Fibroblast of skin of back (primary cell): Measurements from ENCODE around the gene LMAN1L.

ENCODE experiments used
- DNase-seq: peaks from one replicate; pipeline ENCODE4 v3.0.0-alpha.2; 2013

LMAN1L gene

GRCh38 chr15:74838746-74839525 is 26.3 kb downstream of the LMAN1L start:
- no peak for DNase-seq

GRCh38 chr15:74839526-74840395 is 27.1 kb downstream of the LMAN1L start:
- DNase-seq = no peak

- DNase-seq = no peak
Observed at GRCh38 chr15:74840851-74841775, 28.5 kb downstream of the LMAN1L start.

- DNase-seq = no peak
Observed at GRCh38 chr15:74841891-74842373, 29.3 kb downstream of the LMAN1L start.

GRCh38 chr15:74842581-74843444 is 30.2 kb downstream of the LMAN1L start, which contains the start of gene ULK3:
TSS of gene ULK3 (minus strand) at chr15:74843156. CDS start at chr15:74843105, 51 bp downstream.
- DNase-seq = peak; percentile 84

- DNase-seq = no peak
Observed at GRCh38 chr15:74843445-74843828, 30.8 kb downstream of the LMAN1L start.

GRCh38 chr15:74843891-74844299 is 31.3 kb downstream of the LMAN1L start:
- DNase-seq = no peak

GRCh38 chr15:74844319-74845207 is 31.9 kb downstream of the LMAN1L start:
- DNase-seq = no peak

GRCh38 chr15:74845208-74845568 is 32.6 kb downstream of the LMAN1L start:
- no peak for DNase-seq

- DNase-seq = no peak
Observed at GRCh38 chr15:74845581-74845980, 32.9 kb downstream of the LMAN1L start.

- no peak for DNase-seq
Observed at GRCh38 chr15:74847432-74847831, 34.8 kb downstream of the LMAN1L start.

- no peak for DNase-seq
Observed at GRCh38 chr15:74850393-74850792, 37.8 kb downstream of the LMAN1L start.

GRCh38 chr15:74851960-74852359 is 39.3 kb downstream of the LMAN1L start:
- DNase-seq = no peak

GRCh38 chr15:74854453-74855022 is 41.9 kb downstream of the LMAN1L start:
- no peak for DNase-seq

- DNase-seq = no peak
Observed at GRCh38 chr15:74855857-74856256, 43.2 kb downstream of the LMAN1L start.

GRCh38 chr15:74856537-74856936 is 43.9 kb downstream of the LMAN1L start:
- DNase-seq = no peak

GRCh38 chr15:74857082-74857655 is 44.5 kb downstream of the LMAN1L start:
- DNase-seq = no peak

GRCh38 chr15:74857671-74858368 is 45.2 kb downstream of the LMAN1L start:
- no peak for DNase-seq

GRCh38 chr15:74858369-74858740 is 45.7 kb downstream of the LMAN1L start:
- DNase-seq = no peak
